Pancreas (tissue), 10 donors: Measurements from ENCODE around the gene TGM6. TPM values are rescaled to one million over a fixed set of nuclear protein-coding genes. Genes with fewer than 3 reads are reported as not detected.

ENCODE experiments used
- ATAC-seq, 4 donors: fragments of 200-7000 bp; cut with Tn5 transposase; one replicate each; pipeline versions ENCODE4 v1.8.0 to v1.9.1; 2020; ENCODE audit warnings: mild to moderate bottlenecking in 4 of 4, moderate library complexity in 4 of 4
- DNase-seq, 6 donors: peaks; one replicate each; pipeline ENCODE4 v3.0.0-alpha.2; 2020
- FAIRE-seq: peaks from 2 replicates; lab custom pipeline; 2012; peaks lifted over from hg19 to GRCh38; lab: Jason Lieb, UNC
- H3K27ac ChIP-seq, 4 donors: fragments of 200-600 bp; sonication (generic); 1 replicate in 3 of 4; 2 replicates in 1 of 4; pipeline versions ENCODE4 v1.5.0 to v1.8.0; 2020
- H3K27me3 ChIP-seq, 4 donors: fragments of 200-600 bp; one replicate each; pipeline ENCODE4 v1.8.0; 2021
- H3K36me3 ChIP-seq, 3 donors: fragments of 200-600 bp; sonication (generic) in 1 of 3; one replicate each; pipeline versions ENCODE4 v1.5.0 to v1.8.0; 2020 to 2021
- H3K4me1 ChIP-seq, 3 donors: fragments of 200-600 bp; one replicate each; pipeline ENCODE4 v1.8.0; 2021
- H3K4me3 ChIP-seq, 4 donors: fragments of 200-600 bp; sonication (generic) in 2 of 4; one replicate each; pipeline versions ENCODE4 v1.5.0 to v1.8.0; 2020 to 2021
- H3K9me3 ChIP-seq, 4 donors: fragments of 200-600 bp; one replicate each; pipeline ENCODE4 v1.8.0; 2021
- CTCF ChIP-seq, 4 donors: fragments of 200-600 bp; sonication (generic) in 3 of 4; IDR thresholded peaks; one replicate each; pipeline versions ENCODE4 v1.5.0 to v1.8.0; 2021; ENCODE audit warnings: antibody characterized with exemption in 4 of 4
- WGBS, 2 donors: extraction: QIAGEN DNeasy Blood & Tissue Kit; methylation state at CpG; one replicate each; pipeline ENCODE4 v1.1.7; 2013; 5-methylcytosine and 5-hydroxymethylcytosine counted together
- intact Hi-C, 3 donors: fragments of 100-400 bp; cut with DNase I; formaldehyde crosslinking; loops; one replicate each; pipeline versions ENCODE4 v1.11.1 to v1.14.2; 2022
- polyA plus RNA-seq, 2 donors: library from polyadenylated mRNA; stranded (reverse); fragments of 200-250 nt; gene quantifications; one replicate each; pipeline ENCODE4 v1.2.3, GENCODE V29; 2013
- total RNA-seq, 6 donors: library from RNA; stranded (reverse); fragmentation: NEBNext Ultra II Directional in 4 of 6; extraction: Animal tissue kit (Norgen Biotek cat#: 25700) in 4 of 6; gene quantifications; one replicate each; pipeline versions ENCODE4 v1.2.1 to v1.2.4, GENCODE V29; 2021 to 2023
- donor health status: healthy with polysubstance abuse.
- donor health status: DM: no; HTN: no; CAD: no; lungs with moderate emphysema.
- donor health status: DM: no; HTN: no; CAD: no.
- donor health status: control.
- donor health status: control.
- donor health status: Bipolar disorder and iron deficiency.
- donor health status: DM: yes; HTN: yes; CAD: no.
- donor health status: DM: no; HTN: no; CAD: no.
- donor health status: DM: no; HTN: no; CAD: no.
- donor health status: DM: yes; HTN: yes; CAD: no.

Gene TGM6
- total and polyA plus RNA-seq, 8 donors, result not detected

- H3K4me1 ChIP-seq, result no peaks in the 10 kb centered on the region
- DNase-seq, result peak in 5 of 6 donors; percentile 59 to 83 (median 75)
- H3K27ac ChIP-seq, result no peak overlapping the region
- 51 to 53% methylated on average over 8 of the region's 8 CpGs for WGBS, 2 donors
- no peak overlapping the region for H3K4me3 ChIP-seq
- H3K36me3 ChIP-seq, result no peaks in the 10 kb centered on the region
- no peaks in the 10 kb centered on the region for H3K9me3 ChIP-seq
- peak; percentile 56 to 80 (median 78) for TF ChIP-seq CTCF (IDR thresholded peaks at IDR 0.05)
- no peak for FAIRE-seq
- peak; percentile 63 to 95 (median 91) for ATAC-seq
- no peaks in the 10 kb centered on the region for H3K27me3 ChIP-seq
- intact Hi-C loops, result loop anchor here in 2 of 3 donors (5.0 to 10.0 kb wide), 2 partner anchors 245 to 247 kb away; no protein-coding TSS in a partner anchor
These were observed 71.4 kb downstream of the TGM6 start for GRCh38 chr20:2451939-2452732.

GRCh38 chr20:2453792-2454191, 73.1 kb downstream of the TGM6 start:
- Histone ChIP-seq H3K27me3 (no peaks in the 10 kb centered on the region), H3K27ac (no peak overlapping the region), H3K36me3 (no peaks in the 10 kb centered on the region), H3K9me3 (no peaks in the 10 kb centered on the region), H3K4me3 (no peak overlapping the region), H3K4me1 (no peaks in the 10 kb centered on the region)
- intact Hi-C loops, result loop anchor here in 2 of 3 donors (5.0 to 10.0 kb wide), 2 partner anchors 246 to 249 kb away; no protein-coding TSS in a partner anchor
- WGBS, 2 donors, result 84 to 88% methylated on average over 3 of the region's 3 CpGs
- no peak for TF ChIP-seq CTCF (IDR thresholded peaks at IDR 0.05)
- FAIRE-seq, result no peak
- DNase-seq, result no peak
- ATAC-seq, result no peak

- H3K36me3 ChIP-seq, result peaks cover 0 to 11% (median 4%) of the 10 kb centered on the region in 3 donors
- no peak for ATAC-seq
- intact Hi-C loops, result loop anchor here in 1 of 3 donors (10.0 kb wide), 1 partner anchor 251 kb away; no protein-coding TSS in a partner anchor
- no peak for DNase-seq
- no peak overlapping the region for H3K4me3 ChIP-seq
- FAIRE-seq, result no peak
- H3K4me1 ChIP-seq, result no peaks in the 10 kb centered on the region
- no peaks in the 10 kb centered on the region for H3K27me3 ChIP-seq
- WGBS, 2 donors, result 74 to 87% methylated on average over 2 of the region's 2 CpGs
- no peaks in the 10 kb centered on the region for H3K9me3 ChIP-seq
- no peak for TF ChIP-seq CTCF (IDR thresholded peaks at IDR 0.05)
- H3K27ac ChIP-seq, result no peak overlapping the region
These were observed 75.2 kb downstream of the TGM6 start for GRCh38 chr20:2455771-2456497.

- H3K4me3 ChIP-seq, result no peak overlapping the region
- no peaks in the 10 kb centered on the region for H3K9me3 ChIP-seq
- intact Hi-C loops, result loop anchor here in 1 of 3 donors (10.0 kb wide), 1 partner anchor 254 kb away; no protein-coding TSS in a partner anchor
- WGBS, 2 donors, result 89 to 92% methylated on average over 3 of the region's 3 CpGs
- H3K36me3 ChIP-seq, result peaks cover 7 to 42% (median 28%) of the 10 kb centered on the region in 3 donors
- H3K4me1 ChIP-seq, result no peaks in the 10 kb centered on the region
- FAIRE-seq, result no peak
- no peak for DNase-seq
- ATAC-seq, result no peak
- no peak for TF ChIP-seq CTCF (IDR thresholded peaks at IDR 0.05)
- H3K27me3 ChIP-seq, result no peaks in the 10 kb centered on the region
- H3K27ac ChIP-seq, result no peak overlapping the region
These were observed 78.3 kb downstream of the TGM6 start for GRCh38 chr20:2458919-2459499.
